SKM-1 (cell line): ENCODE measurements around the gene PBX1.

Experiments
- DNase-seq: peaks from one replicate; lab custom pipeline; 2025; ENCODE audit not compliant: unreplicated experiment; lab: John Stamatoyannopoulos, UW

The PBX1 gene

DNA sequence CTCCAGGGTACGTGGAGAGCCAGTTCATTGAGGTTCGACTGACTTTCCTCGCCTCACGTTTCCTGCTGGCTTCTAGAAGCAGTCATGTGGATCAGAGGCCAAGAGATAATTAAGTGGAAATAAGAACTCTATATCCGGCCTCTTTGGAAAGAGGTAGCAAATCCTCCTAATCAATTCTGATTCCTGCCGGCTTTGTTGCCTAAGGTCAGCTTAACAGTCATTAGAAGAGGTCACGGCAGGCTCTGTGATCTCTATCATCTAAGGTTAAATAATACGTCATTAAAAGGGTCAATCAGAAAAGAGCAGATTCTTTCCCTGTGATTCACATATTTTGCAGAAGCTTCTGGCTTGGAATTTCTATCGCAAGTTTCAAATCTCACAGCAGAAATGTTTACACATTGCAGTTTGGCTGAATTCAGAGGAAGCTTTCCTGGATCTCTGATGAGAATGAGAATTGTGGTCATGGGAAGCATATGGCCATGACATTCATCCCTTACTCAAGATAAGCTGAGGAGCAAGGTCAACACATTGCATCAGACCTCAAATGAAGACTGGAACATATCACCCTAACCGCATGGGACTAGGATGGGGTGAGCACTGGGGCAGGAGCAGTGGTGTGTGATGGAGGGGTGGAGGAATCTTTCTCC is 189.4 kb downstream of the PBX1 start:
- DNase-seq: no peak

DNA sequence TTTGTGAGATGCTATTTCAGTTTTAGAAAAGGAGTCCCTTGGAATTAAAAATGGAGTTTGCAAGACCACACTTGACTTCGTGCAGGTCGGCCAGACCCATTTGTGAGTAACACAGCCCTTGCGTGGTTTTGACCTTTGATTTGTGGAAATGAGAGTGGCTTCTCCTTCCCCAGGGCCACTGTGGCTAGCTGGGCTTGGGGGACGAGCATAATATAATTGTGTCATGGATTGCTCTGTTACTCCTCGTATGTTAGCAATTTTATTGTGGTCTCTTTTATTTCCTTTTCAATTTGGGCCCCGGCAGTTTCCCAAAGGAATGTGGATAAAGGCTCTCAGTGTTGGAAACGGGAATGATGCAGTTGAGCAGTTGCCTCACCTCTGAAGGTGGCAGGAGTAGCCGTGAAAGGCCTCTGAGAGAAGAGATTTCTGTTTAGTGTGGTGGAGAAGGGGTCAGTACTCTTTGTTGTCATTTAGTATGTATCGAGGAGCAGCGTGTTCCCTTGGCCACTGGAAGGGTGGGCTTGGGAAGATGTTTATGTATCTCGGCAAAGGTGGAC is 194.6 kb downstream of the PBX1 start:
- DNase-seq: no peak

DNA sequence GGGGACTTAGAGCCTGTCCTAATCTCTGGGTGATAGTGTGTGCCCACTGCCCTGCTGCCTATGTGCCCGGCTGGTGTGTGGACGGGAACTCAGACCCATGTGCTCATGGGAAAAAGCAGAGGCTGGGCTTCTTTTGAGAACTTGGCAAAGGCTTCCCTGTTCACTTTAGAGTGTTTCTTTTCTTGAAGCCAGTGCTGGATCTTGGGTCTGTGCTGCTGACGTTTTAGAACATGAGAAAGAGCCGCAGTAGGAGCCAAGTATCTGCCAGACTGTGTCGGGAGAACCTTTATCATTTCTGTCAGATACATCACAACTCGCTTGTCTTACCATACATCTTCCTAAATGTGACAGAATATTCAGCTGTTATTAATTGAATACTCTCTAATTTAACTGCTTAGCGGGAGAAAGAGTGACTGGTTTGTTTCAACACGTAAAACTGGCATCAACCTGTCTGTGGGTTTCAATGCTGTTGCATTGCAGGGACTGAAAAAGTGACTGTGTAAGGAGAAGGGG is 195.2 kb downstream of the PBX1 start:
- DNase-seq: no peak

DNA sequence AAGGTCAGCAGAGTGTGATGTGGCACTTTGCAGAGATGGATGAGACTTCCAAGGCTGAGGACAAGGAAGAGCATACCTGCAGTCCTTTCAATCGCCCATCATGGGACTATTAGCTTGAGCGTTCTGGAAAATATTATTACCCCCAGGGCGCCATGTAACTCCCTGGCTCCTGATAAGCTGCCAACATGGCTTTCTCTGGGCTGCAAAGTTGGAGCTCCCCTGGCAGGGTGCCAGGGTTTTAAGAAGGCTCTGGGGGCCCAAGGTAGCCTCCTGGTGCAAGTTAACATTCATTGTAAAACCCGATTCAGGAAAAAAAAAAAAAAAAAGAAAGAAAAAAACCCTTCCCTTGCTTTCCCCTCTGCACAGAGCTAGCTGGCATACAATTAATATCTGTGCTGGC is 196.7 kb downstream of the PBX1 start:
- DNase-seq: no peak

DNA sequence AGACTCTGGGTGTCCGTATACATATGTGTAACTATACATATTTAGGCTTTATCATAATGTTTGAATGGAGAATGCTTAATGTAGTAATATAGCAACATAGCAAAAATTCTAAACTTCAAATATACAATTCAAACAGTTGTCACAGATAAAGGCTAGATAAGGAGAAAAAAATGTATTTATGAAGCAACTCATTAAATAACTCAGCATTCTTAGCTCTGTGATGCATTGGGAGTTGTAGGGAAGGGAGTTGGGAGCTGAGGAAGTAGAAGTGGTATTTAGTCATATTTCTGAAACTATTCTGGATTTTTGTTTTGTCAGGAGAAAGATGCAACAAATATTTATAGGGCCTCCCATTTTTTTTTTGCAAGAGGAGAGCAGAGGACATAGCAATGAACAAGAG is 197.8 kb downstream of the PBX1 start:
- no peak for DNase-seq

DNA sequence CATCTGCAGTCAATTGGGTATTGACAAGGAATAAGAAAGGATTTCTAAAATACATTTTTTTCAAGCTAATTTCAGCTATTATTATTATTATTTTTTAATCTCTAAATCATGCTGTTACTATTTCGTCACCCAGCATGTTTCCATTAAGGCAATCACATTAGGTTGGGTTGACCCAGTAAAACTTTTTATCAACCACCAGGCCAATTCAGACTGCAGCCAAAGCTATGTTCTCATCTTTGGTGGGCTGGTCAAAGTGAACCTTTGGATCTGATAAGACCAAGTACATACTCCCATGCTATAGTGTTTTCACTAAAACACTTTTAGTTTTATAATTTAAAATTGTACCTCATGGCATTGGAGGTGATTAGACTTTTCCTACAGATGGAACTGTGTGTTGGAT is 198.6 kb downstream of the PBX1 start:
- DNase-seq: no peak

DNA sequence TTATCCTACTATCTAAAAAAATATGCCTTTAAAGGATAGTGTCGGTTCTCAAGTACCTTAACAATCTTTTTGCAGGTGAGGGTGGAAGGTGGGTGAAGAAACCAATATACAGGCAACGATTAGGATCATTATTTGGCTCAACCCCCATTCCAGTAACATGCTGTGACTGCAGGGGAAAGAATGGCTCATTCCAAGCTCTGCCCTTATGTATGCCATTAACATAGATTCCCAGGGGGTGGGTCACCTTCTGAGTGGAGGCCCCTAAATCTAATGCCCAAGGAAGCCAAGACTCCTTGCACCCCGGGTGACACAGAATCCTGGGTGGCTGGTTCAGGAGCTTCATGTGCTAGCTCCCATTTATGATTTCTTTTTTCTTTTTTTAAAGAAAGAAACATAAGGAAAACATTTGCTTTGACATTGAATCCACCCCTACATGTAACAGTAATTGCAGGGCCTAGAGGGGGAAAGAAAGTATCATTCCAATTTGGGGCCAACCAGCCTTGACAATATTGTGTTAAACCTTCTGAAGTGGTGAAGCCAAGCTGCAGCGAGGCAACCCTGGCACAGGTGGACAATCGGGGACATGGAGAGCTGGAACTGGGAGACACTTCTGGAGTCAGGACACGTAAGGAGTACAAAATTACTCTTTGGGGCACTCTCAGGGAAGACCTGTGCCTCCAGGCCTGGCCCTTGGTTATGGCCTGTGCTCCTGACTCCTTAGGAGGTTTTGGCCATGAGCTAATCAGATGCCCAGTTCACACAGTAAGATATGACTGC is 200.3 kb downstream of the PBX1 start:
- no peak for DNase-seq

DNA sequence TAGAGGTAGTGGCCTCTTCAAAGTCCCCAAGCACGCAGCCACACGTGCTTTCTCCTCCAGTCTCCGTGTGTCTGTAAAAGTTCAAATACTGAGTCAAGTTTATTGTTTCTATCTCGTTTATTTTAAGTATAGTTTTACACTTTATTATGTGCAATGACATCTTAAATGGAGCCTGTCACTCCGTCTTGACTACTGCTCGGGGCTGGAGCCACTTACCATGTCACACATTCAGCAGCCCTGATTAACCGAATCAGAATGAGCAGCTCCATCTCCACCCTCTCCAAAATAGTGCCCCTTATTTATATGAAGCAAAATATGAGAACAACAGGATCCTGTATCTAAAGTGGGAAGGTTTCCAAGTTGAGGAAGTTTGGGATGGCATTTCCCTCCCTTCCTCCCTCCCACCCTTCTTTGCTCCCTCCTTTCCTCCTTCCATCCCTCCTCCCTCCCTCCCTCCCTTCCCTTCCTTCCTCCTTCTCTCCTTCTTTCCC is 201.0 kb downstream of the PBX1 start:
- no peak for DNase-seq

DNA sequence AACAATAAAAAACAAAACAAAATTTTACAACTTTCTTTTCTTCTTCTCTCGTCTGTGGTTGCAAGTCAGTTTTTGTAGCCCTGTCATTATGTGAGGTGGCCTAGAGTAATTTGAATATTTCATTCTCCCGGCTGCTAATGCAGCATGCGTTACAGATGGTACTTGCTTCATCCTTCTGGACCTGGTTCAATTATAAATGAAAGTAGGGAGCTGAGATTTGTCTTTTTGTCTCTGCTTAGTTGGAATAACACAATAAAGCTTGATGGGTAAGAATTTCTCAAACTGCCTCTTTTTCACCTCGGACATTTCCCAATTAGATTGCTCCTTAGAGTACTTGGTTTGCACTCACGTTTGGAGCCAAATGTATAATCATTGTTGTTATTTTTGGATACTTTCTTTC is 201.6 kb downstream of the PBX1 start:
- no peak for DNase-seq

DNA sequence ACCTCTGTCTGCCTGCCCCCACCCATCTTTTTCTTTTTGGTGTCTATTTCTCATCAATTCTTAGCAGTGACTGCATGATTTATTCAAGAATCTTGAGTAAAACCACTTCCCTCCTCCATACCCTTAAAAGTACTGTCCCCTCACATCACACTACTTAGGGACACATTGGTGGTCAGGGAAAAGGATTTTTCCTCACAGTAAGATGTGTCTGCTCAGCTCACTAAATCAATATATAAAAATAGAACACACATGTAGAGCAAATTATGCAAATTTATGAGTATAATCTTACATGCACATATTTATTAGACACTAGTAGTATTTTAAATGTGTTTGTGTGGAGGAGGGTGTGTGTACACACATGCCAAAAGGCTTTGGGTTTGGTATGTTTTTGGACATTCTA is 202.0 kb downstream of the PBX1 start:
- no peak for DNase-seq

DNA sequence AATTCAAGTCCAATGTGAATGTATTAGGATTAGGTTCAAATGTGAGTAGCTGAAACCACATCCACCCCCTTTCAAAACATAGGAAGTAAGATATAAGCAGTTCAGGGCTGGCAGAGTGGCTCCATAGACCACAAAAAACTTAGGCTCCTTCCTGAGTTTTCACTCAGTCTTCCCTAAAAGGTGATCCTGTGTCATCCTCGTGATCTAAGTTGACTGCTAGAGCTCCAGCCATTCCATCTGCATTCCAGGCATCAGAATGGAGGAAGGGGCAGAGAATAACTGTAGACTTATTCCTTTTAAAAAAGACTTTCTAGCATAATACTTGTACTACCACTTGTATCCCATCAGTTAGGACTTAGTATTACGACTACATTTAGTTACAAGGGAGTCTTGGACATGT is 204.1 kb downstream of the PBX1 start:
- no peak for DNase-seq

DNA sequence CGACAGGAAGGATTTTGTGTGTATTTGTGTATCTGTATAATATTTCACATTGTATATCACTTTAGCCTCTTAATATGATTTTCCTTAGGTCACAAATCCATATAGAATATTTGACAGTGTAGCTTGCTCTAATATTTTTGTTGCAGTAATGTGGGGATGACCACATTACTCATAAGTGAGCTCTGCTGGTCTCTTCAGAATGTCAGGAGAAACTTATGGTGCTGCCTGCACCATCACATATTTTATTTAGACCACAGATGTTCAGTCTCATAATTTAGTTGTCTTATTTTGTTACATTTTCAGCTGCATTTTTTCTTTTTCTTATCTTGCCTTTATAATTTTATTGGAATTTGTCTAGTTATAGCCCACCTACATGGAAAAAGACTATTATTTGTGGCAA is 205.3 kb downstream of the PBX1 start:
- no peak for DNase-seq

DNA sequence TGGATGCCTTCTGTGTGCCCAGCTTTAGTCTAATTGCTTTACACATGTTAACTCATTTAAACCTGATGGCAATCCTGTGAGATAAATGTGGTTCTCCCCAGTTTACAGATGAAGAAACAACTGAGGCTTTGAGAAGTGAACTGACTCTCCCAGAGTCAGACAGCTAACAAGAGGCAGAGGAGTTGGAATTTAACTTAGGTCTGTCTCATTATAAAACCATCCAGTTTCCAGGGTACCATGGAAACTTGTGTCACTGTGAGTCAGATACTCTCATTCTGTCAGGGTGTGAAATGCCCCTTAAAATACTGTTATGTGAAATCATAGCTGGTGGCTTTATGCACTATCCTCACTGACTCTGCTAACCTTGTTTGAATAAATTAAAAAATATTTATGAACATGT is 206.6 kb downstream of the PBX1 start:
- no peak for DNase-seq

DNA sequence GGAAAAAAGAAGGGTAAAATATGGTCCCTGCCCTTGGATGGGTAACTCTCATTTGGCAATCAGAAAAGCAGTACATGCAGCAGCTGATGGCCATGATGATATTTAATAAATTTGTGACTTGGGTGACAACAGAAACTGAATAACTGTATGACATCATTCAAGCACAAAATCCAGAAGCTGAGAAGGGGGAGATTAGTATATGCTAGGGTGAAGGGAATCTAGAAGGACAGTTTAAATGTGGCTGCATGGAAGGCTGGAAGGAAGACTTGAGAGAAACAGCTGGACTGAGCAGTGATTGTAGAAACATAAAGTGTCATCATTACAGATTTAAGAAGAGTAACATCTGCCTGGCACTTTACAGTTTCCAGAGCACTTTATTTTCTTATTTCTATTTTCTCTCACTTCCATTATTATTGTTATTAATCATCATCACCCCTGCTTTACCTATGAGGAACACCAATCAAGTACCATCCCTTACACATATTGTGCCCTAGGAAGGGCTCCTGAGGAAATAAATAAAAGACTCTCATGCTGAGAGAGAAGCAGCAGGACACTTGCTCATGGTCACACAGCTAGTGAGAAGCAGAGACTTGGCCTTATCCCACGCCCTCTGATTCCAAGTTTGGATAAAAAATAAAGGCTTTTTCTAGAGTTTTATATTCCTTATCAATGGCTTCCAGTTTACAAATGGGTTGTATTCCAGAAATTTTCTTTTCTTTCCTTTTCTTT is 207.2 kb downstream of the PBX1 start:
- DNase-seq: no peak

DNA sequence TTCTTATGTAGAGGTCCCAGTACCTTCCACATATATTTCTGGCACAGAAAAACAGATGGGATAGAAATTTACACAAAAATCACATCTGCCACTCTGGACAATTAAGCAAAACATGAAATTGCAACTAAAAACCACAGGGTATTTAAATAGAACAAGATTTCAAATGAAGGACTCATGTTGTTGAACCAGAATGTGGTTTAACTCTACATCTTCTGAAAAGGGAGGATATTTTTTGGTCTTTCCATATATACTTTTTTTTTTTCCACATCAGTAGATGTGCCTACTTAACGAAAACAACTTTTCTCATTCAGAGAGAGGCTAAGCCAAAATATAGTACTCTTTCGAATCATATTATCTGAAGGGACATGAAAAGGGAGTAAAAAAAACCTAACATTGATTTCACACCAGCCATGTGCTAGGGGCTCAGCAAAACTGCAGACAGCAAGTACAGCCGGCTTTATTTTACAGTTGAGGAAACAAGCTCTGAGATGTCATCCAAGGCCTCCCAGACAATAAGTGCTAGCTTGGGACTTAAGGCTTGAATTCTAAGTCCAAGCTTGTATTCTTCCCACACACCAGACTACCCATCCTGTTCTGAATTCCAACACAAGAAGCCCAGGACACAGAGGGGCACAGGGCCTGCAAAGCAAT is 208.9 kb downstream of the PBX1 start:
- no peak for DNase-seq

DNA sequence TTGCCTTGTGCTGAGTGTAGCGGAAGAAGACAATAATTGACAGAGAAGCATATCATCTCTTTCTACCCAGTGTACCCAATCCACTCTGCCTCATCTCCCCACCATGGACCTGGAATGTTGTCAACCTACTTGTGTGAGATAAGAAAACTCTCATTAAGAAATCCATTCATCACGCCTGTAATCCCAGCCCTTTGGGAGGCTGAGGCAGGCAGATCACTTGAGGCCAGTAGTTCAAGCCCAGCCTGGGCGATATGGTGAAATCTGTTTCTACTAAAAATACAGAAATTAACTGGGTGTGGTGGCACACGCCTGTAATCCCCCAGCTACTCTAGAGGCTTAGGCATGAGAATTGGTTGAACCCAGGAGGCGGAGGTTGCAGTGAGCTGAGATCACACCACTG is 209.6 kb downstream of the PBX1 start:
- DNase-seq: no peak

DNA sequence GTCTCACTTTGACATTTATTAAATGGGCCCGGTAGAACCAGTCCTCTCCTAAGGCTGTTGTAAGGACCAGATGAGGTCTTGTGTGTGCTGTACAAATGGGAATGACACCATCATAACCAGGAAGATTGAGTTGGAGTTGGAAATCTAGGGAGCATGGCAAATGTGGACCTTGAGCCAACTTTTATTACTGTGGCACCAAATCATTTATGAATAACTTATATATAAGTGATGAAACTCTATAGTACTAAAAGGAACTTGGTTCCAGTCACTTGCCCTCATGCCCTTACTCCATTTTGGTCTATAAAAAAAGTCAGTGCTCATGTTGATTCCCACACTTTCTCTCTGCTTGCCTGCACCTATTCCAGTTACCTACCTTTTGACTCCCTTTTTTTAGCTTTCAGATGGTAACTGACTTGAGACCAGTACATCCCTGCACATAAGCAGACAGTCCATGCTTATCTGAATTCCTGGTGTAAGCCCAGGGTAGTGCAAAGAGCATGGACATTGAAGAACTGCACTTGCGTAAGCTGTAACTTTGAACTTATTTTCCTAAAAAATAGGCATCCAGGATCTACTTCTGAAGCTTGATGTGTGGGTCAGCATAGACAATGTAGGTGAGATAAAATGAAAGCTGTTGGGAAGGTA is 210.6 kb downstream of the PBX1 start:
- DNase-seq: no peak

DNA sequence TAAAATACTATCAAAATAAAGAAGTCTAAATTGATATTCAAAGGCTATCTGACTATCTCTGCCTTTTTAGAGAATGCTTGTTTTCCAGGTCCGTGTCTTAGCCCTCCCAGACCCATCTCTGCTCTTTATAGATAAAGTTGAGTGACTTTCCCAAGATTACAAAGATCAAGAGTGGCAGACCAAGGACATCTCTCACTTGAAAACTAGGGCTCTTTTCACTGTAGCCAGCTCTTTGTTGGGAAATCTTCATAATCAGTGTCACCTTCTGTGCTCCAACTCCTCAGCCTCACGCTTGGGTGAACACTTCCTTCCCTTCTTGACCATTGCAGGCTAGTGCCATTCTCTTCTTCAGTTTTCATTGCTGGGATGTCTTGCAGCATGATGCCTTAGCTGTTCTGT is 211.1 kb downstream of the PBX1 start:
- no peak for DNase-seq

DNA sequence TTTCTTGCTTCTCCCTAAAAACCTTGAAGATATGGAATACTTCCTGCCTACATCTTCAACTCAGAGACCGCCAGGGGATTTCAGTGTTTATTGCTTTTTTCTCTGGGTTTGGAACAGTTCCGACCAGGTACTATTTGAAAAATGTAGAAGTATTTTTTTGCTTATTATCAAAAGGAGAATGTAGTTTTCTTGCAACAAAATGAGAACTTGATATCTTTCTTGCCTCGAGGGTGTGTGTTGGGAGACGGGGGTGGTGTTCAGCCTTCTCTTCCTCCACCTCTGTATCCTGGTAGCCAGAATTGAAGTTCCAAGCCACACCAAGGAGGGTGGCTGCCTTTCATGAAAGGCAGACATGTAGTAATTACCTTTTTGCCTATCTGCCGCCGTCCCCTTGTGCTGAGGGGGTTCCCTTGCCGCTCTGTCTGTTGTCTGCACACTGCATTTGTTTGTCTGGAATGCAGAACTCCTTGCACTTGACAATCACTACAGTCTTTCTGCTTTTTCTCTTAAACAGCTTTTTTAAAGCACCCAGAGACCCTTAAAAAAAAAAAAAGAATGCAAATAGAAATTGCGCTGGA is 212.1 kb downstream of the PBX1 start:
- DNase-seq: no peak
